K562 (cell line): ENCODE measurements around the gene TTC28. TPM values are rescaled to one million over a fixed set of nuclear protein-coding genes. Genes with fewer than 3 reads are reported as not detected.
A peak's percentile ranks its signal among the peaks of the same experiment; 100 is the strongest.

ENCODE experiments used
- ATAC-seq: fragments of 200-7000 bp; cut with Tn5 transposase; 3 replicates; pipeline ENCODE4 v1.9.1; 2020; ENCODE audit warnings: moderate library complexity
- BruUV-seq: library from RNA; stranded (reverse); fragments of 400-500 nt; replicated peaks from 2 replicates; lab custom pipeline; 2021; lab: Mats Ljungman, UMichigan
- CTCF ChIA-PET: fragments of 300-600 bp; formaldehyde crosslinking; extraction: SDS; loops from one replicate; lab custom pipeline; 2021; ENCODE audit warnings: low intra/inter-chr PET ratio; lab: Yijun Ruan, JAX
- POLR2A ChIA-PET: fragments of 300-600, 350-650 bp; sonication (Branson Sonifier 250); formaldehyde crosslinking; extraction: SDS; loops from one replicate; lab custom pipeline; 2021; ENCODE audit warnings: antibody characterized with exemption, inconsistent platforms; lab: Yijun Ruan, JAX
- DNase-seq, 4 experiments: peaks; one replicate each; pipeline versions ENCODE4 v3.0.0 to v3.0.0-alpha.2; 2011 to 2018; ENCODE audit warnings: low spot score in 3 of 4, mixed read lengths in 3 of 4; ENCODE audit errors: extremely low read depth in 1 of 4
- FAIRE-seq: peaks from 2 replicates; lab custom pipeline; 2011; peaks lifted over from hg19 to GRCh38; lab: Jason Lieb, UNC
- H2AFZ ChIP-seq: 2 replicates; pipeline ENCODE4 v1.6.0; 2011; ENCODE audit warnings: low read depth, low read length, control low read depth, inconsistent platforms
- H3K27ac ChIP-seq: fragments of 200-600 bp; 3 replicates; pipeline ENCODE4 v1.8.0; 2011; ENCODE audit warnings: low read depth, mild to moderate bottlenecking, control low read depth, inconsistent platforms, low read length, moderate library complexity, mixed read lengths; ENCODE audit errors: extremely low read depth
- H3K27me3 ChIP-seq, 2 experiments: fragments of 300-600 bp in 1 of 2; 2 replicates in 1 of 2; 3 replicates in 1 of 2; pipeline versions ENCODE4 v1.6.0 to v1.8.0; 2011; ENCODE audit warnings: inconsistent platforms in 2 of 2, low read length in 2 of 2, mild to moderate bottlenecking in 1 of 2, mixed read lengths in 1 of 2, moderate library complexity in 1 of 2; ENCODE audit not compliant: control insufficient read depth in 2 of 2, insufficient read depth in 2 of 2
- H3K36me3 ChIP-seq: fragments of 300-600 bp; 3 replicates; pipeline ENCODE4 v1.8.0; 2011; ENCODE audit warnings: mild to moderate bottlenecking, low read length, inconsistent platforms; ENCODE audit not compliant: control insufficient read depth, insufficient read depth
- H3K4me1 ChIP-seq, 2 experiments: fragments of 200-600 bp in 1 of 2; replicated peaks in 1 of 2; 2 replicates in 1 of 2; 3 replicates in 1 of 2; pipeline versions ENCODE4 v1.5.1 to v1.8.0; 2011; ENCODE audit warnings: inconsistent platforms in 2 of 2, low read length in 2 of 2, mild to moderate bottlenecking in 1 of 2, mixed read lengths in 1 of 2, moderate library complexity in 1 of 2; ENCODE audit not compliant: control insufficient read depth in 2 of 2, insufficient read depth in 2 of 2
- H3K4me2 ChIP-seq: 2 replicates; pipeline ENCODE4 v1.6.1; 2011; ENCODE audit warnings: low read length, control low read depth, inconsistent platforms, mixed read lengths; ENCODE audit not compliant: insufficient read depth
- H3K4me3 ChIP-seq: fragments of 200-600 bp; sonication (generic), shearing (Covaris generic); 2 replicates; pipeline ENCODE4 v1.5.1; 2016; ENCODE audit warnings: control low read depth, inconsistent platforms
- H3K79me2 ChIP-seq: fragments of 200-600 bp; 3 replicates; pipeline ENCODE4 v1.8.0; 2011; ENCODE audit warnings: low read length, inconsistent platforms; ENCODE audit not compliant: control insufficient read depth, insufficient read depth
- H3K9ac ChIP-seq, 2 experiments: 2 replicates each; pipeline versions ENCODE4 v1.6.0 to v1.6.1; 2011; ENCODE audit warnings: low read depth in 2 of 2, low read length in 2 of 2, control low read depth in 1 of 2, inconsistent platforms in 1 of 2, mild to moderate bottlenecking in 1 of 2, mixed read lengths in 1 of 2; ENCODE audit not compliant: insufficient read depth in 1 of 2
- H3K9me1 ChIP-seq: one replicate; pipeline ENCODE4 v1.6.0; 2011; ENCODE audit warnings: inconsistent platforms, mild to moderate bottlenecking, low read length, moderate library complexity; ENCODE audit not compliant: control insufficient read depth, insufficient read depth
- H3K9me3 ChIP-seq: replicated peaks from 2 replicates; pipeline ENCODE4 v1.5.1; 2011; ENCODE audit warnings: low read depth, low read length, inconsistent platforms; ENCODE audit not compliant: control insufficient read depth, insufficient read depth
- H4K20me1 ChIP-seq: replicated peaks from 2 replicates; pipeline ENCODE4 v1.6.1; 2011; ENCODE audit warnings: low read length, inconsistent platforms, mixed read lengths; ENCODE audit not compliant: control insufficient read depth, insufficient read depth
- NCOA1 ChIP-seq: fragments of 450-650 bp; IDR thresholded peaks from 2 replicates; pipeline ENCODE4 v1.6.1; 2016; ENCODE audit warnings: low read depth
- NR2C1 ChIP-seq, 2 experiments: fragments of 450-650 bp; IDR thresholded peaks; 2 replicates each; pipeline ENCODE4 v1.6.1; 2017; ENCODE audit warnings: mild to moderate bottlenecking in 2 of 2, antibody characterized with exemption in 1 of 2, inconsistent platforms in 1 of 2, missing compliant biosample characterization in 1 of 2, missing genetic modification characterization in 1 of 2
- NR2C2 ChIP-seq, 2 experiments: fragments of 200-800 bp in 1 of 2; sonication (Bioruptor generic) in 1 of 2; sonication (generic) in 1 of 2; formaldehyde crosslinking in 1 of 2; IDR thresholded peaks; 2 replicates each; pipeline versions ENCODE4 v1.6.1 to v1.8.0; 2016 to 2022; ENCODE audit warnings: mild to moderate bottlenecking in 1 of 2, missing compliant biosample characterization in 1 of 2, missing genetic modification characterization in 1 of 2, missing genetic modification reagents in 1 of 2
- PHF8 ChIP-seq: fragments of 200-600 bp; sonication (generic); IDR thresholded peaks from 2 replicates; pipeline ENCODE4 v1.6.1; 2012; ENCODE audit warnings: mixed run types, mild to moderate bottlenecking, inconsistent platforms, low read length, moderate library complexity, borderline replicate concordance
- RBBP5 ChIP-seq: fragments of 200-600 bp; sonication (generic); IDR thresholded peaks from 2 replicates; pipeline ENCODE4 v1.6.1; 2012; ENCODE audit warnings: borderline replicate concordance, mild to moderate bottlenecking, low read length, control low read depth, inconsistent platforms; ENCODE audit not compliant: insufficient read depth, poor library complexity, severe bottlenecking
- WGBS: fragments of 100-300 bp; shearing (Covaris generic); methylation state at CpG from one replicate; pipeline ENCODE4 v1.1.6; 2016; ENCODE audit warnings: low coverage, mixed read lengths; ENCODE audit not compliant: insufficient coverage; ENCODE audit errors: missing lambda C conversion rate; 5-methylcytosine and 5-hydroxymethylcytosine counted together
- in situ Hi-C: fragments of 300-500 bp; cut with MboI; formaldehyde crosslinking; loops from 4 replicates; pipeline ENCODE4 v1.15.0; 2018; ENCODE audit warnings: inconsistent platforms, mixed read lengths
- intact Hi-C: fragments of 100-400 bp; cut with micrococcal nuclease; formaldehyde crosslinking; loops from 2 replicates; pipeline ENCODE4 v1.14.2; 2022
- polyA plus RNA-seq, 8 experiments: library from polyadenylated mRNA; depleted of rRNA in 4 of 8; stranded (reverse) in 5 of 8; unstranded in 3 of 8; fragments of >200 nt; fragmentation: Nextera tagmentation in 2 of 8; fragmentation: Illumina TruSeq in 1 of 8; extraction: Ambion mirVana in 2 of 8; extraction: Trizol in 1 of 8; gene quantifications; 2 replicates each; pipeline versions ENCODE4 v1.2.1 to v1.2.3, GENCODE V29; 2011 to 2014; ENCODE audit warnings: inconsistent platforms in 1 of 8, missing spikeins in 1 of 8
- total RNA-seq, 7 experiments: library from RNA; depleted of rRNA in 6 of 7; stranded (reverse); fragments of >200 nt in 6 of 7; fragmentation: Illumina TruSeq in 2 of 7; extraction: Trizol in 2 of 7; gene quantifications; 2 replicates each; pipeline versions ENCODE4 v1.2.1 to v1.2.3, GENCODE V29; 2011 to 2021; ENCODE audit warnings: low replicate concordance in 1 of 7
- TF ChIP-seq, protein P1 (sequence below), 2 experiments: fragments of 450-650 bp in 1 of 2; sonication (generic) in 1 of 2; formaldehyde crosslinking in 1 of 2; IDR thresholded peaks in 1 of 2; conservative IDR thresholded peaks in 1 of 2; 2 replicates each; pipeline versions ENCODE4 v1.6.1 to v1.8.1; 2016 to 2023; ENCODE audit warnings: mild to moderate bottlenecking in 2 of 2, moderate library complexity in 2 of 2, inconsistent platforms in 1 of 2, missing genetic modification reagents in 1 of 2
- TF ChIP-seq, protein P2 (sequence below): sonication (generic); formaldehyde crosslinking; IDR thresholded peaks from 2 replicates; pipeline ENCODE4 v1.8.1; 2023; ENCODE audit warnings: mild to moderate bottlenecking, missing genetic modification reagents

The TTC28 gene
- total and polyA plus RNA-seq, 9 of the 15 experiments (the other 6 are each of a cell fraction or from before 2014, with no cell fraction given) = 0.22 to 10.7 (median 3.1) TPM

DNA sequence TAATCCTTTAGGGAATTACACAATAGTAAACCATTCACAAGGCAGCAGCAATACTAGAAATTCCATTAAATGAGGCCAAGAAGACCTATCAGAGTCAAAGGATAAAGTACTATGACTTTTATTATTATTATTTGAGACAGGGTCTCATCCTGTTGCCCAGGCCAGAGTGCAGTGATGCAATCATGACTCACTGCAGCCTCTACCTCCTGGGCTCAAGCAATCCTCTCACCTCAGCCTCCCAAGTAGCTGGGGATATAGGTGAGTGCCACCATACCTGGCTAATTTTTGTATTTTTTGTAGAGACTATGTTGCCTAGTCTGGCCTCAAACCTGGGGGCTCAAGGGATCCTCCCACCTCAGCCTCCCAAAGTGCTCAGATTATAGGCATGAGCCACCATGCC, 51.8 kb downstream of the TTC28 start (continued):
- TF ChIP-seq, protein P1, sequence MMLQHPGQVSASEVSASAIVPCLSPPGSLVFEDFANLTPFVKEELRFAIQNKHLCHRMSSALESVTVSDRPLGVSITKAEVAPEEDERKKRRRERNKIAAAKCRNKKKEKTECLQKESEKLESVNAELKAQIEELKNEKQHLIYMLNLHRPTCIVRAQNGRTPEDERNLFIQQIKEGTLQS (IDR thresholded peaks at IDR 0.05) = peak; percentile 83
- TF ChIP-seq, protein P1 (CRISPR knock-in tag; conservative IDR thresholded peaks at IDR 0.05) = no peak
- TF ChIP-seq, all 486 proteins: peak for 3

DNA sequence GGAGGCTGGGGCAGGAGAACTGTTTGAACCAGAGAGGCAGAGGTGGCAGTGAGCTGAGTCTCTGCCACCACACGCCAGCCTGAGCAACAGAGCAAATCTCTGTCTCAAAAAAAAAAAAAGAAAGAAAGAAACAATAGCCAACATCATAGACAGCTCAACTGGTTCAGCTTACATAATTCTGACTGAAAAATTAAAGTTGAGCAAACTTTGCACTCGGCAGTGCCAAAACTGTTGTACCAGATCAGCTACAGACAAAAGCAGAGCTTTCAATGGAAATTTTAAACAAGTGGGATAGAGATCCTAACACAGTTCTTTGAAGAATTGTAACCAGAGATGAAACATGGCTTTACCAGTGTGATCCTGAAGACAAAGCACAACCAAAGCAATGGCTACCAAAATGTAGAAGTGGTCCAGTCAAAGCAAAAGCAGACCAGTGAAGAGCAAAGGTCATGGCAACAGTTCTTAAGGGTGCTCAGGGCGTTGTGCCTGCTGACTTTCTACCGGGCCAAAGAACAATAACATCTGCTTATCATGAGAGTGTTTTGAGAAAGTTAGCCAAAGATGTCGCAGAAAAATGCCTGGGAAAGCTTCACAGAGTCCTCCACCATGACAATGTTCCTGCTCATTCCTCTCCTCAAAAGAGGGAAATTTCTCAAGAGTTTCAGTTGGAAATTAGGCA, 59.3 kb downstream of the TTC28 start:
- CTCF ChIA-PET = no interaction called here
- H3K36me3 ChIP-seq = no peaks in the 10 kb centered on the region
- no peaks in the 10 kb centered on the region for H3K9me1 ChIP-seq
- no peaks in the 10 kb centered on the region for H4K20me1 ChIP-seq
- no peaks in the 10 kb centered on the region for H3K27me3 ChIP-seq
- intact Hi-C loops = no loop called here
- no peak overlapping the region for H3K4me2 ChIP-seq
- no peaks in the 10 kb centered on the region for H3K79me2 ChIP-seq
- ATAC-seq = no peak; the same call in 2 of the 3 replicates
- H2AFZ ChIP-seq = no peak overlapping the region
- POLR2A ChIA-PET = interaction anchor here (0.9 kb wide), 2 partner anchors 10 to 180 kb away, joined by 3 to 4 read pairs; partner anchors contain the start of gene XBP1
- no peak overlapping the region for H3K9ac ChIP-seq
- peak overlapping the region; percentile 45; the same call in 1 of the 3 replicates for H3K27ac ChIP-seq
- 20% methylated on average over 4 of the region's 5 CpGs for WGBS
- in situ Hi-C loops = no loop called here
- no peaks in the 10 kb centered on the region for H3K9me3 ChIP-seq
- no peak for FAIRE-seq
- H3K4me1 ChIP-seq = no peaks in the 10 kb centered on the region
- H3K4me3 ChIP-seq = no peak overlapping the region
- no TSS peak for BruUV-seq
- peak in 1 of 4 experiments; percentile 37 for DNase-seq
- TF ChIP-seq, protein P2, sequence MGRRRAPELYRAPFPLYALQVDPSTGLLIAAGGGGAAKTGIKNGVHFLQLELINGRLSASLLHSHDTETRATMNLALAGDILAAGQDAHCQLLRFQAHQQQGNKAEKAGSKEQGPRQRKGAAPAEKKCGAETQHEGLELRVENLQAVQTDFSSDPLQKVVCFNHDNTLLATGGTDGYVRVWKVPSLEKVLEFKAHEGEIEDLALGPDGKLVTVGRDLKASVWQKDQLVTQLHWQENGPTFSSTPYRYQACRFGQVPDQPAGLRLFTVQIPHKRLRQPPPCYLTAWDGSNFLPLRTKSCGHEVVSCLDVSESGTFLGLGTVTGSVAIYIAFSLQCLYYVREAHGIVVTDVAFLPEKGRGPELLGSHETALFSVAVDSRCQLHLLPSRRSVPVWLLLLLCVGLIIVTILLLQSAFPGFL = no peak
- TF ChIP-seq NCOA1 (no peak), NR2C1 (IDR thresholded peaks at IDR 0.05) (0 out of 2 replicates have a peak, but pooled peaks have one; percentile 26), NR2C1 (tag; IDR thresholded peaks at IDR 0.05) (peak; percentile 67; the same call in 1 of the 2 replicates), RBBP5 (no peak), NR2C2 (CRISPR knock-in tag; IDR thresholded peaks at IDR 0.05) (no peak), NR2C2 (tag; IDR thresholded peaks at IDR 0.05) (peak; percentile 11; the same call in 1 of the 2 replicates), PHF8 (no peak)
